Measurements from ENCODE around the gene USP25.
"Not testable (repeated sequence)": the region's sequence is repeated elsewhere in the genome, so short reads cannot be mapped to it uniquely, and the experiment has no call there.

The USP25 gene

DNA sequence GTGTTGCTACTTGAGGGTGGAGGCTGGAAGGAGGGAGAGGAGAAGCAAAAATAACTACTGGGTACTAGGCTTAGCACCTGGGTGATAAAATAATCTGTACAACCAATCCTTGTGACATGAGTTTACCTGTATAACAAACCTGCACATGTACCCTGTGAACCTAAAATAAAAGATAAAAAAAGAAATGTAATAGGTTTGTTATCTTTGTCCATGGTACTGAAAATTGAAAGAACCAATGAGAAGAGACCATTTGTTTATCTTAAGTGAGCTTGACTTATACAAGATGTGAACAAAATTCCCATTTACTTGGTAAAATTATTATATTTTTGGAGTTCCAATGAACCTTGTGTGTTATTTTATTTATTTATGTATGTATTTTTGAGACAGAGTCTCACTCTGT, 11.1 kb upstream of the USP25 start:
- in situ Hi-C loops (cut with HindIII; ENCODE audit: low pct_unique_long_range_greater_than_20kb, low sequenced_read_pairs): no loop called here
- no peak for TF ChIP-seq JUND (IDR thresholded peaks at IDR 0.05; ENCODE audit: low read depth)
- no peak for DNase-seq (ENCODE audit: low read depth in 1 of 2, low spot score in 1 of 2)

DNA sequence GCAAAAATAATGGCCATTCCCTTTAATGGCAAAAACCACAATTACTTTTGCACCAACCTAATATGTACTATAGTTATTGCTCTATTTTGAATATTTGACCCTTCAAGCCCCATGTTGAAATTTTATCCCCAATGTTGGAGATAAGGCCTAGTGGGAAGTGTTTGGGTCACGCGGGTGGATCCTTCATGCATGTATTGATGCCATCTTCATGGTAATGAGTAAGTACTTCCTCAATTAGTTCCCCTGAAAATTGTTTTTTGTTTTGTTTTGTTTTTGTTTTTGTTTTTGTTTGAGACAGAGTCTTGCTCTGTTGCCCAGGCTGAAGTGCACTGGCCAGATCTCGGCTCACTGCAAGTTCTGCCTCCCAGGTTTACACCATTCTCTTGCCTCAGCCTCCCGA, 9.8 kb upstream of the USP25 start:
- no peak for TF ChIP-seq JUND (IDR thresholded peaks at IDR 0.05; ENCODE audit: low read depth)
- in situ Hi-C loops (cut with HindIII; ENCODE audit: low pct_unique_long_range_greater_than_20kb, low sequenced_read_pairs): no loop called here

DNA sequence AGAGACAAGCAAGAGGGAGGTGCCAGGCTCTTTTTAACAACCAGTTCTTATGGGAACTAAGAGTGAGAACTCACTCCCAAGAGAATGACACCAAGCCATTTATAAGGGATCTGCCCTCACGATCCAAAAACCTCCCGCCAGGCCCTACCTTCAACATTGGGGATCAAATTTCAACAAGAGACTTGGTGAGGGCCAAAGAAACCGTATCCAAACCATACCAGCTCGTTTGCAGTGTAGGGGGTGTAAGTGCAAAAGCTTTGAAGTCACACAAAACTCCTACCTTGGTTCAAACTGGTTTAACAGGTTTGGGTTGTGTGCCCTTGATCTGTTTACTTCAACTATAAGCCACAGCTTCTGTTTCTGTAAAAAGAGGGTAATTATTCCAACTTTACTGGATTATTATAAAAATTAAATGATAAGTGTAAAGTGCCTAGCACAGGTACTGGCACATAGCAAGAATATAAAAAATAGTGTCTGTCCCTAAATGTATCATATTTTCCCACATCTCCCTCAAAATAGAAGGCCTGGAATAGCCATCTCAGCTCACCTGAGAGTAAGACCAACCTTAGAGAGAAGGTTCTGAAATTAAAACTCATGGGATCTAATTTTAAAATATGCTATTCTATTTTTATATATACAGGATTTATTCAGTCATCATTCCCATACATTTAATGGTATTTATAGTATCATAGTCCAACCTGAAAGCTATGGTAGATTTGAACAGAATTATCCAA, 7.0 kb upstream of the USP25 start:
- peak in 1 of 2 experiments; percentile 84 for DNase-seq (ENCODE audit: low read depth in 1 of 2, low spot score in 1 of 2)

More for the DNA sequence above, 9.8 kb upstream of the USP25 start:
- DNase-seq (ENCODE audit: low read depth in 1 of 2, low spot score in 1 of 2): no peak

DNA sequence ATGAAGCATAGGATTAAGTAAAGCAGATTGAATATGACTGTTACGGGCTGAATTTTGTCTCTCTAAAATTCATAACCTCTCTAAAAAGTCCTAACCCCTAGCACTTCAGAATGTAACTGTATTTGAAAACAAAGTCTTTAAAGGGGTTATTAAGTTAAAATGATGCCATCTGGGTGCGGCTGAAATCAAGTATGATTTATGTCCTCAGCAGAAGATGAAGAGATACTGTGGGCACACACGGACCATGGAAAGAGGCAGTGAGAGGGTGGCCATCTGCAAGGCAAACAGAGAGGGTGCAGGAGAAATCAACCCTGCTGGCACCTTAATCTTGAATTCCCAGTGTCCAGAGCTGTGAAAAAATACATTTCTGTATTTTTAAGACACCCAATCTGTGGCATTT, 3.8 kb upstream of the USP25 start:
- no peak for DNase-seq (ENCODE audit: low read depth in 1 of 2, low spot score in 1 of 2)

More for the DNA sequence above, 7.0 kb upstream of the USP25 start:
- no peak for TF ChIP-seq JUND (IDR thresholded peaks at IDR 0.05; ENCODE audit: low read depth)
- in situ Hi-C loops (cut with HindIII; ENCODE audit: low pct_unique_long_range_greater_than_20kb, low sequenced_read_pairs): no loop called here

DNA sequence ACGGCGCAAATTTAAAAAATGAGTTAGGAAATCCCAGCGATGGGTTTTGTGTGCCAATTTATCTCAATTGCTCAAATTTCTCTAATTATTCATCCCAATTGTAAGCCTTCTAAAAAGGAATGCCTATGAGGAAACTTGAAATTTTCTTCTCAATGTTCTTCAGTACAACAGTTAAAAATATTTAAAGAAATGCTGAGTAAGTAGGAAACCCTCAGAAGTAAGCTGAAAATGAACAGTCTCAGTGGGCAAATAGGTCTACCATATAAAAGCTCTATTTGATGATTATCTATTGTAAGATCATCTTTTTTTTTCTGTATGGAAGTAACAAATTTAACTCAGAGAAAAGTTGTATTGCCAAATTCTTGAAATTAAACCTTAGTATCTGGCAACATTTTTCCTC, 1.7 kb upstream of the USP25 start:
- DNase-seq (ENCODE audit: low read depth in 1 of 2, low spot score in 1 of 2): no peak
- no peak for TF ChIP-seq JUND (IDR thresholded peaks at IDR 0.05; ENCODE audit: low read depth)
- in situ Hi-C loops (cut with HindIII; ENCODE audit: low pct_unique_long_range_greater_than_20kb, low sequenced_read_pairs): no loop called here

More for the DNA sequence above, 3.8 kb upstream of the USP25 start:
- TF ChIP-seq JUND (IDR thresholded peaks at IDR 0.05; ENCODE audit: low read depth): no peak
- in situ Hi-C loops (cut with HindIII; ENCODE audit: low pct_unique_long_range_greater_than_20kb, low sequenced_read_pairs): no loop called here

DNA sequence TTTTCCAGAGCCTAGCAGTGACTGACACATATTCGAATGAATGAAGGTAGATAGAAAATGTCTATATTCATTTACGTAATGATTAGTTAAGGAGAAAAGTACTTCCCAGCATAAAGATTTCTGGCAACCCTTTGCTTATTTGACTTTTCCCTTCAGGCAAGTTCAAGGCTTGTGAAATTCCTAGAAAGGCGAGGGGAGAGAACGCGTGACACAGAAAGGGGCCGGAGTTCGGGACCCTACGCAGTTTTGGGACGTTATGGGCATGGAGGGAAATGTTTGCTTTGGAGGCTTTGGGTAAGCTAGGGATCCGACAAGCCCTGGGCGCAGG, 472 bp upstream of the USP25 start:
- no peak for DNase-seq (ENCODE audit: low read depth in 1 of 2, low spot score in 1 of 2)
- in situ Hi-C loops (cut with HindIII; ENCODE audit: low pct_unique_long_range_greater_than_20kb, low sequenced_read_pairs): no loop called here
- no peak for TF ChIP-seq JUND (IDR thresholded peaks at IDR 0.05; ENCODE audit: low read depth)

DNA sequence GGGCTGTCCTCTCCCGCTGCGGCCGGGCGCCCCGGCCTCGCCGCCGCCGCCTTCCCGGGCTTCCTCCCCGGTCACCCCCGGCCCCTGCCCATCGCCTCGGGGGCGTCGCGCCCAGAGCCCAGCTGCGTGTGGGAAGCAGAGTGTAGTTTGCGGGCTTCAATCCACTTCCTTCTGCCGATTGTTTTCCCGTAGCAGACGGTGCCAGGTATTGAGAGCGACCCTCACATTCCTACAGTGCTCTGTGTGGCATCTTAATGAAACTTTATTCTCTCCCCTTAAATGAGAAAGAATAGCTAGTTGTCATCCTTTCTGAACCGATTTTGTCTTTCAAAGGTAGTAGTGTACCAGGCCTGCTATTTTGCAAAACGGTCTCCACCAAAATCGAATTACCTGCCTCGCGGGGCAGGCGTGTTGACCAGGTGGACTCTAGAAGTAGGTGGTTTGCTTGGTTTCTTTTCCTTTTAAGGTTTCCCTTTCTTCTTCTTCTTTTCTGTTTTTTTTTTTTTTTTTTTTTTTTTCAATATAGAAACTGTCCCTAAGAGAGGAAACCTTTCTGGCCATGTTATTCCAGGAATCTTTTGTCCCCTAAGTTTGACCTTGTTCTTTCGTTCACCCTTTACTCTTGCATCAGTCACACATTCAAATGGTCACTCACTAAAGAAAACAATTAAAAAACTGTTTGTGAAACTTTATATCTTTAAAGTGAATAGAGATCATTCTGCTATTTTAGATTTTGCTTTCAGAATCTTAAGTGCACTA, 881 bp downstream of the USP25 start:
- peak in 1 of 2 experiments; percentile 39 for DNase-seq (ENCODE audit: low read depth in 1 of 2, low spot score in 1 of 2)
- TF ChIP-seq JUND (IDR thresholded peaks at IDR 0.05; ENCODE audit: low read depth): no peak
- in situ Hi-C loops (cut with HindIII; ENCODE audit: low pct_unique_long_range_greater_than_20kb, low sequenced_read_pairs): no loop called here

DNA sequence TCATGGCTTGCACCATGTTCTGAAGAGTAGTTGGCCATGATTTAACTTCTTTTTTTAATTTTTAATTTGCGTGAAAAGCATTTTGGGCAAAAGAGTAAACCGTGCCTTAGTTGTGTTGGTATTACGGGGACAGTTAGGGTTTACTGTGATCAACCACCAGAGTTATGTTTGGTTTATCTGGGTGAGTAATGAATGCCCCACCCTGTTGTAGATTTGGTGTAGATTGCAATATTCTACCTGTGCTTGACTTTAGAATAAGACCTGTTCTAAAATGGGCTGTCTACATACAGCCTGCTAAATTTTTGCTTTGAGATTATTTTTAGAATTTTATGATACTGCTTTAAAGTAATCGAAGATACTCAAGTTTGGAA, 1.4 kb downstream of the USP25 start:
- in situ Hi-C loops (cut with HindIII; ENCODE audit: low pct_unique_long_range_greater_than_20kb, low sequenced_read_pairs): no loop called here
- no peak for DNase-seq (ENCODE audit: low read depth in 1 of 2, low spot score in 1 of 2)
- no peak for TF ChIP-seq JUND (IDR thresholded peaks at IDR 0.05; ENCODE audit: low read depth)

DNA sequence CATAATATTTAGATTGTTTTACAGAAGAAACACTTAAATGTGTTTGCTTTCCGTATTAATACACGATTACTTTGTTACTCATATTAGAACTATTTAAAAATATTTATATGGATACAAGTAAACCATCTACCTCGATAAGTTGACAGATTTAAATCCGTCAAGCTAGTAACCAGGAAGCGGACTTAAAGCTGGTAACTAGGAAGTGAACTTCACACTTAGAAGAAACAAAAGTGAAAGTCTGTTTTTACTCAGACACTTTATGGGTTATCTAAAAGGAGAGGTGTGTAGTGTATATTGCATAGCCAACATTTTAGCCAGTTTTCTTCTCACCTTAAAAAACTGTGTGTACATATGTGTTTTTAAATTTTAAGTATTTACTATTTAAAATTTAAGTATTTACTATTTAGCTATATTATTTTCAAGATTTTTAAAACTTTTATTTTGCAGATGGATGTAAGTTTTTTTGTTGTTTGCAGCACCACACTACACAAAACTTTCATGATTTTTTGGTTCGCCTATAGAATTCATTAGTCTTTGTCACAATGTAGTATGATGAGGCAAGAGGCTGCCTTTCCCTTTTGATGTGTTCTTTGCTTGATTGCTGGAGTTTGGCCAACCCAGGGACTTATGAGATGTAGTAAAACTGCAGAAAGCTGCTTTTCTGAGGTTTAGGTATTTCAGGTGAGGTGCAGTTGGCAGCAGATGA, 2.7 kb downstream of the USP25 start:
- DNase-seq (ENCODE audit: low read depth in 1 of 2, low spot score in 1 of 2): peak in 1 of 2 experiments; percentile 59
- TF ChIP-seq JUND (IDR thresholded peaks at IDR 0.05; ENCODE audit: low read depth): no peak
- in situ Hi-C loops (cut with HindIII; ENCODE audit: low pct_unique_long_range_greater_than_20kb, low sequenced_read_pairs): no loop called here

DNA sequence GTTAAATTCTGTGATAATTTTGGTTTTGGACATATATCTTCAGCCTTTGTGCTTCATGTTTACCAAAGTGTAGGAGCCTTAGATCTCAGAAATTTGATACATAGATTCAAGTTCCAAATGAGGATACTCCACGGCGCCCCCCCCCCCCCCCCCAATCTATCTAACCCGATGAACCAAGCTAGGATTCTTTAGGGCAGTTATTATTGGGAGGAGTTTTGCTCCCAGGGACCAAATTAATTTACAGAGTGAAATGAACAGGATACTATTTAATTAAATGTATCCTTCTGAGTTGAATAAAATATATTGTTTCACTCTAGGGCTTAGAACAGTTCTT, 3.2 kb downstream of the USP25 start:
- no peak for TF ChIP-seq JUND (IDR thresholded peaks at IDR 0.05; ENCODE audit: low read depth)
- DNase-seq (ENCODE audit: low read depth in 1 of 2, low spot score in 1 of 2): no peak
- in situ Hi-C loops (cut with HindIII; ENCODE audit: low pct_unique_long_range_greater_than_20kb, low sequenced_read_pairs): no loop called here

DNA sequence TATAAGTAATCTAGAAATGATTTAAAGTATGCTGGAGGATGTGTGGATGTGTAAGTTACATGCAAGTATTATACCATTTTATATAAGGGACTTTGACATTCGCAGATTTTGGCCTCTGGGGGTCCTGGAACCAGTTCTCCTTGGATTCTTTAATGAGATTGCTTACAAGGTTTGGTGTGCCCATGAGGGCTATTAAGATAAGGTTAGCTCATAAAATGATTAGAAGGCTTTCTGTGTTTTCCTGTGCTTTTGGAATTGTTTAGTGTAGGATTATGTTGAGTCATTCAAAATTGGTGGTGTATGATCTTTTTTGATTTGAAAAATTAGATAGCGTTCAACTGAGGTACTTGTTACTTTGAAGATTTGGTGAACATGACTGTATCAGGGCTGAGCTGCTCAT, 5.6 kb downstream of the USP25 start:
- no peak for TF ChIP-seq JUND (IDR thresholded peaks at IDR 0.05; ENCODE audit: low read depth)
- in situ Hi-C loops (cut with HindIII; ENCODE audit: low pct_unique_long_range_greater_than_20kb, low sequenced_read_pairs): no loop called here
- DNase-seq (ENCODE audit: low read depth in 1 of 2, low spot score in 1 of 2): no peak

DNA sequence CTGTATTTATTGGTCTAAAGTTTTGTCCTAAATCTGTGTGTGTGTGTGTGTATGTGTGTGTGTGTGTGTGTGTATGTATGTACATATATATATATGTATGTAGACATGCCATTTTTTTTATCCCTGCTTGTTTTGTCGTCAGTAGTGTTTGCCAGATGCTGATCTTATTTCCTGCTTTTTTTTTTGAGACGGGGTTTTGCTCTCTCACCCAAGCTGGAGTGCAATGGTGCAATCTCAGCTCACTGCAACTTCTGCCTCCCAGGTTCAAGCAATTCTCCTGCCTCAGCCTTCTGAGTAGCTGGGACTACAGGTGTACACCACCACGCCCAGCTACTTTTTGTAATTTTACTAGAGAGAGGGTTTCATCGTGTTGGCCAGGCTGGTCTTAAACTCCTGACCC, 6.1 kb downstream of the USP25 start:
- DNase-seq (ENCODE audit: low read depth in 1 of 2, low spot score in 1 of 2): peak in 1 of 2 experiments; percentile 44
- in situ Hi-C loops (cut with HindIII; ENCODE audit: low pct_unique_long_range_greater_than_20kb, low sequenced_read_pairs): not testable (repeated sequence)

DNA sequence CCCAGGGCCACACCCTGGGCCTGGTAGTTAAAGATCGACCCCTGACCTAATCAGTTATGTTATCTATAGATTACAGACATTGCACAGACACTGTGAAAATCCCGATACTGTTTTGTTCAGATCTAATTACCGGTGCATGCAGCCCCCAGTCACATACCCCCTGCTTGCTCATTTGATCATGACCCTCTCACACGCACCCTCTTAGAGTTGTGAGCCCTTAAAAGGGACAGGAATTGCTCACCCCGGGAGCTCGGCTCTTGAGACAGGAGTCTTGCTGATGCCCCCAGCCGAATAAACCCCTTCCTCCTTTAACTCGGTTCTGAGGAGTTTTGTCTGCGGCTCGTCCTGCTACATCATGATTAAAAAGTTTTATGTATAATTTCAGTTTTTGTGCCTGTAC, 9.0 kb downstream of the USP25 start:
- in situ Hi-C loops (cut with HindIII; ENCODE audit: low pct_unique_long_range_greater_than_20kb, low sequenced_read_pairs); DNase-seq (ENCODE audit: low read depth in 1 of 2, low spot score in 1 of 2): not testable (repeated sequence)

Data from T47D (cell line).